ENCODE results near the gene RCOR1.

Gene RCOR1

DNA sequence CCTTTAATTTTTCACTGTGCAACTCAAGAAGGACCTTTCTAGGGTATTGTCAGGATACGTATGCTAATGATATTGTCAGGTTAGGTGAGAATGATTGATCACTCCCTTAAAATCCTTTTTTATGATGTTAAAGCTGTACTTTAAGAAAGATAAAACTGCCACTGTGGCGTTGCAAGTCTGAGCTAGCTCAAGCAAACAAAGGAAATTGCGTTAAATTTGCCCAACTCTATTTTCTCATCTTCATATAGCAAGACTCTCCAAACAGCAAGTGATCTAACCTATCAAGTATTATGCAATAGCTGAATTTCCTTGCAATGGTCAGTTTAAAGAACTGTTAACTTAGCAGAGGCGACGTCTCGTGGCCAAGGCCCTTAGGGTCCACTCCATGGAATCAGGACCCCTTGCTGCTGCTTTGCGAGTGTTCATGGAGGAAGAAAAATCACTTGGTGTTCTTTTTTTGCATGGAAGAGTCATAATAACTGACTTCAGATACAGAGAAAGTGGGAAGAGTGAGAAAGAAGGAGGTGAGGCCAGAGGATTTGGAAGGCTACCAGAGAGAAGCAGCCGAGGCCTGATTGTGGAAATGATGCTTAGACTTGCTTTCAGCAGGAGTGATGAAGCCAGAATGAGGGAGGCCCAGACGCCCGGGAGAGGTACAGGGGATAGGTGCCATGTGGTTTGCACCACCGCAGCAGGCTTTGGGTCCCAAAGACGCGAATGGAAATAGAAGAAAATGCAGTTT, 187.3 kb downstream of the RCOR1 start:
- no peak for DNase-seq

Measured in right forelimb (tissue), 1 donor.